Type B pancreatic cell (in vitro differentiated cells): ENCODE measurements around the gene CCDC87. TPM values are rescaled to one million over a fixed set of nuclear protein-coding genes. Genes with fewer than 3 reads are reported as not detected.

Source experiments
- DNase-seq: peaks from one replicate; pipeline ENCODE4 v3.0.0; 2021; ENCODE audit warnings: mixed read lengths; ENCODE audit not compliant: unreplicated experiment; ENCODE audit errors: extremely low spot score
- H3K27ac Mint-ChIP-seq: 2 replicates; pipeline ENCODE4 v1.8.0; 2021; ENCODE audit warnings: mild to moderate bottlenecking, mixed read lengths
- H3K27me3 Mint-ChIP-seq: 2 replicates; pipeline ENCODE4 v1.8.0; 2021; ENCODE audit warnings: mixed read lengths
- H3K36me3 Mint-ChIP-seq: 2 replicates; pipeline ENCODE4 v1.8.0; 2021; ENCODE audit warnings: mixed read lengths
- H3K4me1 Mint-ChIP-seq: one replicate; pipeline ENCODE4 v1.8.0; 2021; ENCODE audit warnings: mixed read lengths; ENCODE audit not compliant: unreplicated experiment
- H3K4me3 Mint-ChIP-seq: 2 replicates; pipeline ENCODE4 v1.8.0; 2021; ENCODE audit warnings: mild to moderate bottlenecking, mixed read lengths
- H3K9me3 Mint-ChIP-seq: 2 replicates; pipeline ENCODE4 v1.8.0; 2021; ENCODE audit warnings: mixed read lengths
- total RNA-seq: library from RNA; stranded (reverse); gene quantifications from 2 replicates; pipeline ENCODE4 v1.2.1, GENCODE V29; 2021; ENCODE audit warnings: low replicate concordance
- TF ChIP-seq, protein P1 (sequence below): fragments of 200-600 bp; sonication (generic); conservative IDR thresholded peaks from 2 replicates; pipeline ENCODE4 v1.5.0; 2021; ENCODE audit warnings: antibody characterized with exemption, mild to moderate bottlenecking

Gene CCDC87
- total RNA-seq, 1 donor from 2014 or later, result 0.94 TPM

DNA sequence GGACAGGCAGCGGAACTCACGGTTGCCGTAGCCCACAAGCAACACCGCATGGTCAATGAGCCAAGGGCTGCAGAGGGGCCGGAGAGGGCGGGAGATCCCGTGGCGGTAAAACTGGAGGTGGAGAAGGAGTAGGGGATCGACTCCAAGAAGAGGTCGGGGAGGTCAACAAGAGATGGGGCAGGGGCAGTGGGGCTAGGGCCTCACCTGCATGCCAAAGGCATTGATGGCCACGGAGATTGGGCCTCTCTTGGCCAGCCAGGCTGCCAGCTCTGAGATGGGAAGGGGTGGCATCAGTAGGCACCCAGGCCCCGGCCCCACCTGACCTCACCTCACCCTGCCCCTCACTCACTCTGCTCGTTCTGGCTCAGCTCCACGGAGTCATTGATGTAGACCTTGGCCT is 28.3 kb downstream of the CCDC87 start:
- DNase-seq, result no peak
- H3K4me3 Mint-ChIP-seq, result no peak overlapping the region
- no peaks in the 10 kb centered on the region for H3K9me3 Mint-ChIP-seq
- H3K36me3 Mint-ChIP-seq, result no peaks in the 10 kb centered on the region
- TF ChIP-seq, protein P1, sequence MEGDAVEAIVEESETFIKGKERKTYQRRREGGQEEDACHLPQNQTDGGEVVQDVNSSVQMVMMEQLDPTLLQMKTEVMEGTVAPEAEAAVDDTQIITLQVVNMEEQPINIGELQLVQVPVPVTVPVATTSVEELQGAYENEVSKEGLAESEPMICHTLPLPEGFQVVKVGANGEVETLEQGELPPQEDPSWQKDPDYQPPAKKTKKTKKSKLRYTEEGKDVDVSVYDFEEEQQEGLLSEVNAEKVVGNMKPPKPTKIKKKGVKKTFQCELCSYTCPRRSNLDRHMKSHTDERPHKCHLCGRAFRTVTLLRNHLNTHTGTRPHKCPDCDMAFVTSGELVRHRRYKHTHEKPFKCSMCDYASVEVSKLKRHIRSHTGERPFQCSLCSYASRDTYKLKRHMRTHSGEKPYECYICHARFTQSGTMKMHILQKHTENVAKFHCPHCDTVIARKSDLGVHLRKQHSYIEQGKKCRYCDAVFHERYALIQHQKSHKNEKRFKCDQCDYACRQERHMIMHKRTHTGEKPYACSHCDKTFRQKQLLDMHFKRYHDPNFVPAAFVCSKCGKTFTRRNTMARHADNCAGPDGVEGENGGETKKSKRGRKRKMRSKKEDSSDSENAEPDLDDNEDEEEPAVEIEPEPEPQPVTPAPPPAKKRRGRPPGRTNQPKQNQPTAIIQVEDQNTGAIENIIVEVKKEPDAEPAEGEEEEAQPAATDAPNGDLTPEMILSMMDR, result no peak
- no peaks in the 10 kb centered on the region for H3K4me1 Mint-ChIP-seq
- no peaks in the 10 kb centered on the region for H3K27me3 Mint-ChIP-seq
- H3K27ac Mint-ChIP-seq, result no peak overlapping the region

DNA sequence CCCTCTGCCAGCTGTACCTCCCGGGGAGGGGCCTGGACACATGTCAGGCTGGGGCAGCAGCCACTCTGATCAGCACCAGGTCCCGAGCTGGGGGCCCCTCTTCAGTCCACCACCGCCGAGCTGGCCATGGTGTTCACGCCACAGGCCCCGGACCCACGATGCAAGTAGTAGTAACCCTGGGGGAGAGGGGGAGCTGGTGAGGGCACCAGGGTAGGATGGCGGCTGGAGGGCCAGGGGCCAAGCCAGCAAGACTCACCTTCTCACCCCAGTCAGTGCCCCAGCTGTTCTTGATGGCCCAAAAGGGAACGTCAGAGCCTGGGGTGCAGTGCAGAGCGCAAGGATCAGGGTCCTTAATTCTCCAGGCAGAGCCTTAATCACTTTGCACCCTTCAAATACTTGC is 29.0 kb downstream of the CCDC87 start:
- no peak overlapping the region for H3K4me3 Mint-ChIP-seq

DNA sequence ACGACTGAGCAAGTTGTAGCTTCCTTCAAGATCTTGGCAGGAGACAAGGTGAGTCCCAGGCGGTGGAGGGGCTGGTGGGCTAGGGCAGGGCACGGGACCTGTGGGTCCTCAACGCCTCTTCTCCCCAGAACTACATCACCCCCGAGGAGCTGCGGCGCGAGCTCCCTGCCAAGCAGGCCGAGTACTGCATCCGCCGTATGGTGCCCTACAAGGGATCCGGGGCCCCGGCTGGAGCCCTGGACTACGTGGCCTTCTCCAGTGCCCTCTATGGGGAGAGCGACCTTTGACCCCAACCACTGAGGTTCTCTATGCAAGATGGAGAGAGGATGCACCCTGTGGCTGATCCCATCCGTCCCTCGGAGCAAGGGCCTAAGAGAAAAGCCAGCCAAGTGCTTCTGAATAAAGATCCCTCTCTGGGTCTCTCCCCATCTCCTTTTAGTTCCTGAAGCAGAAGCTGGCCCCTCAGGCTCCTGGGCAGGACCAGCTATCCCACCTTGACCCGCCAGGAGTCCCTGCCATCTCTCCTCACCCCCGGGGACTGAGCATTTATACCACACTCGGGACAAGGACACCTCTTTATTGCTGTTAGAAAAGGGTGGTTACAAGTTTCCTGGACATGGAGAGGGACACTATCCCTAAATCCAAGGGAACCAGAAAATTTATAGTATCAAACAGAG is 29.8 kb downstream of the CCDC87 start:
- Mint-ChIP-seq H3K27ac (no peak overlapping the region), H3K9me3 (no peaks in the 10 kb centered on the region), H3K4me3 (no peak overlapping the region), H3K36me3 (no peaks in the 10 kb centered on the region), H3K27me3 (no peaks in the 10 kb centered on the region), H3K4me1 (no peaks in the 10 kb centered on the region)
- no peak for DNase-seq
- TF ChIP-seq, protein P1, result no peak

More for the DNA sequence above, 29.0 kb downstream of the CCDC87 start:
- no peak overlapping the region for H3K27ac Mint-ChIP-seq
- TF ChIP-seq, protein P1, result no peak
- no peaks in the 10 kb centered on the region for H3K4me1 Mint-ChIP-seq
- DNase-seq, result no peak
- no peaks in the 10 kb centered on the region for H3K27me3 Mint-ChIP-seq
- no peaks in the 10 kb centered on the region for H3K9me3 Mint-ChIP-seq
- no peaks in the 10 kb centered on the region for H3K36me3 Mint-ChIP-seq

DNA sequence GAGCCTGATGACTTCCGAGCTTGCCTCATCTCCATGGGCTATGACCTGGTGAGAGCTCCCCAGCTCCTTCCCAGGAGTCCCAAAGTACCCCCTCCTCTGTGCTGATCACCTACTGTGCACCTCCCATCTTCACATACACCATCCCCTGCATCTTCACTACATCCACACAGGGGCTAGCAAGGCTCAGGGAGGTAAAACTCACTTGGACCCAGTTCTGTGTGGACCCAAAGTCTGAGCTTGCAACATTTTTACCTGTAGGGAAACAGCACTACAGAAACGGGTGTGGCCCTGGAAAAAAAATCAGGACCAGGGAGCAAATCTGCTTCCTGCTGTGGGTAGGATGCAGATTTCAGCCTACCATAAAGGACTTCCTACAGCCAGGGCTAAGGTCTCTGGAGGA is 30.6 kb downstream of the CCDC87 start:
- H3K27me3 Mint-ChIP-seq, result no peaks in the 10 kb centered on the region
- no peak overlapping the region for H3K4me3 Mint-ChIP-seq
- TF ChIP-seq, protein P1, result no peak
- no peaks in the 10 kb centered on the region for H3K9me3 Mint-ChIP-seq
- H3K27ac Mint-ChIP-seq, result no peak overlapping the region
- H3K36me3 Mint-ChIP-seq, result no peaks in the 10 kb centered on the region
- no peak for DNase-seq
- no peaks in the 10 kb centered on the region for H3K4me1 Mint-ChIP-seq

DNA sequence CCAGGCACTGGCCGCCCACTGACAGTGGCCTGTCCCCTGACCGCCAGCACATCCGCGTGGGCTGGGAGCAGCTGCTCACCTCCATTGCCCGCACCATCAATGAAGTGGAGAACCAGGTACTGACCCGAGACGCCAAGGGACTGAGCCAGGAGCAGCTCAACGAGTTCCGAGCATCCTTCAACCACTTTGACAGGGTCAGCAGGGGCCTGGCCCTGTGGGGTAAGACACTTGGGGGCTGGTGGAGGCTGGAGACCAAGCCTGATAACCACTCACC is 31.0 kb downstream of the CCDC87 start:
- no peak overlapping the region for H3K27ac Mint-ChIP-seq
- no peaks in the 10 kb centered on the region for H3K36me3 Mint-ChIP-seq
- no peaks in the 10 kb centered on the region for H3K27me3 Mint-ChIP-seq
- TF ChIP-seq, protein P1, result no peak
- no peaks in the 10 kb centered on the region for H3K9me3 Mint-ChIP-seq
- DNase-seq, result no peak
- H3K4me3 Mint-ChIP-seq, result no peak overlapping the region
- H3K4me1 Mint-ChIP-seq, result no peaks in the 10 kb centered on the region
